GM18907 (cell line): ENCODE measurements around the gene LCN9.

Source experiments
- ATAC-seq: cut with Tn5 transposase; IDR thresholded peaks from one replicate; pipeline ENCODE4 v1.9.1; 2021; ENCODE audit warnings: mild to moderate bottlenecking, moderate library complexity; ENCODE audit not compliant: unreplicated experiment

LCN9 gene

DNA sequence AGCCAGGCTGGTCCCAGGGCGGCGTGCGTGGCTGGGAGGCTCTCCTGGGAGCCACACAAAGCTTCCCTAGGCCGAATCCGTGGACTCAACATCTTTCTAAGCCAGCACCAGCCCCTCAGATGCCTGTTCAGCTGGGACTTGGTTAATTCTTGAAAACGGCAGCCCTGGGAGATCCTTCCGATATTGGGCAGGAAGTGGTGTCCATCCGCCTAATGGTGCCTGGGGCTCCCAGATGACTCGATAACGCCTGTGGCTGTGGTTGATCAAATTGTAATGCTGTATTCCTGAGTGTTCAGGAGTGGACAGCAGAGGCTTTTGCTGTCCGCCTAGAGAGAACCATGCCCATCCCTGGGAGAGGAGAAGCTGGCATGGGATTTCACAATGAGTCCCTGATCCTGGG, 52.9 kb downstream of the LCN9 start:
- ATAC-seq, result no peak
